Mucosa of descending colon (tissue), 3 donors: Measurements from ENCODE around the gene KRT78. TPM values are rescaled to one million over a fixed set of nuclear protein-coding genes. Genes with fewer than 3 reads are reported as not detected.

Experiments used
- ATAC-seq: fragments of 200-7000 bp; cut with Tn5 transposase; one replicate; pipeline ENCODE4 v1.9.1; 2020; ENCODE audit warnings: mild to moderate bottlenecking, moderate library complexity
- DNase-seq, 3 donors: peaks; one replicate each; pipeline ENCODE4 v3.0.0-alpha.2; 2020
- H3K36me3 ChIP-seq: fragments of 200-600 bp; one replicate; pipeline ENCODE4 v1.8.0; 2021; ENCODE audit warnings: low read depth, mild to moderate bottlenecking
- H3K4me1 ChIP-seq: fragments of 200-600 bp; one replicate; pipeline ENCODE4 v1.8.0; 2021; ENCODE audit warnings: low read depth, mild to moderate bottlenecking
- H3K4me3 ChIP-seq: fragments of 200-600 bp; one replicate; pipeline ENCODE4 v1.8.0; 2021; ENCODE audit warnings: mild to moderate bottlenecking
- H3K9me3 ChIP-seq: fragments of 200-600 bp; one replicate; pipeline ENCODE4 v1.8.0; 2021; ENCODE audit warnings: mild to moderate bottlenecking
- intact Hi-C, 2 donors: fragments of 100-400 bp; cut with DNase I in 1 of 2; cut with micrococcal nuclease in 1 of 2; formaldehyde crosslinking; loops; one replicate each; pipeline versions ENCODE4 v1.11.0 to v1.11.1; 2022; cut with DNase I, micrococcal nuclease
- total RNA-seq, 3 donors: library from RNA; stranded (reverse); fragmentation: NEBNext Ultra II Directional in 2 of 3; extraction: Animal tissue kit (Norgen Biotek cat#: 25700) in 2 of 3; gene quantifications; one replicate each; pipeline versions ENCODE4 v1.2.1 to v1.2.4, GENCODE V29; 2021 to 2023
- TF ChIP-seq, protein P1 (sequence below): fragments of 200-600 bp; IDR thresholded peaks from one replicate; pipeline ENCODE4 v1.8.0; 2022; ENCODE audit warnings: antibody characterized with exemption, mild to moderate bottlenecking
- donor health status: DM: no; HTN: no; CAD: no; lungs with moderate emphysema.
- donor health status: DM: no; HTN: no; CAD: no.
- donor health status: DM: no; HTN: yes; CAD: no.

Gene KRT78
- total RNA-seq, 3 donors from 2014 or later, result not detected

DNA sequence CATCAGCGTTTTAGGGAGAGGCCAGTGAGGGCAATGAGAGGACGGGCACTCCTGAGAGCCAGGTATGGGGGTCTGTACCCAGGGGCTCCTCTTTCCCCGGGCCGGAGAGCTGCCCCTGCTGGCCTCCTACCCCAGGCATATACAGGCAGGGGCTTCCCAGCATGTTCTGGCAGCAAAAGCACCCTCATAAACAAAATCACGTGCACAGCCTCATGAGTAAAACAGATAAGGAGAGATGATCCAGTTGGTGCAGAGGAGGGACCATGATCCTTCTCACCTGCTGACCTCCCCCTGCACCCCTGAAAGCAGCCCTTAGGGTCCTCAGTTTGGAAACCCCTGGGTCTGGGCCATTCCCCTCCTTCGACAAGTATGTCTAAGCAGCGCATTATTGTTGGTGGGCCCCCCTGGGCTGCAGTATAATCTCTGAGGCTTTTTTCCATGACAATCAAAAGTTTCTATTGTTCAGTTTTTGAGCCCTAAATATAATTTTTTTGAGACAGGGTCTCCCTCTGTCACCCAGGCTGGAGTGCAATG, 29.8 kb downstream of the KRT78 start:
- DNase-seq, result no peak
- Histone ChIP-seq H3K4me3 (no peak overlapping the region), H3K9me3 (no peaks in the 10 kb centered on the region), H3K4me1 (no peaks in the 10 kb centered on the region), H3K36me3 (no peaks in the 10 kb centered on the region)
- intact Hi-C loops, result no loop called here
- no peak for ATAC-seq
- TF ChIP-seq, protein P1, sequence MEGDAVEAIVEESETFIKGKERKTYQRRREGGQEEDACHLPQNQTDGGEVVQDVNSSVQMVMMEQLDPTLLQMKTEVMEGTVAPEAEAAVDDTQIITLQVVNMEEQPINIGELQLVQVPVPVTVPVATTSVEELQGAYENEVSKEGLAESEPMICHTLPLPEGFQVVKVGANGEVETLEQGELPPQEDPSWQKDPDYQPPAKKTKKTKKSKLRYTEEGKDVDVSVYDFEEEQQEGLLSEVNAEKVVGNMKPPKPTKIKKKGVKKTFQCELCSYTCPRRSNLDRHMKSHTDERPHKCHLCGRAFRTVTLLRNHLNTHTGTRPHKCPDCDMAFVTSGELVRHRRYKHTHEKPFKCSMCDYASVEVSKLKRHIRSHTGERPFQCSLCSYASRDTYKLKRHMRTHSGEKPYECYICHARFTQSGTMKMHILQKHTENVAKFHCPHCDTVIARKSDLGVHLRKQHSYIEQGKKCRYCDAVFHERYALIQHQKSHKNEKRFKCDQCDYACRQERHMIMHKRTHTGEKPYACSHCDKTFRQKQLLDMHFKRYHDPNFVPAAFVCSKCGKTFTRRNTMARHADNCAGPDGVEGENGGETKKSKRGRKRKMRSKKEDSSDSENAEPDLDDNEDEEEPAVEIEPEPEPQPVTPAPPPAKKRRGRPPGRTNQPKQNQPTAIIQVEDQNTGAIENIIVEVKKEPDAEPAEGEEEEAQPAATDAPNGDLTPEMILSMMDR, result no peak

- Histone ChIP-seq H3K36me3 (no peaks in the 10 kb centered on the region), H3K9me3 (no peaks in the 10 kb centered on the region), H3K4me3 (no peak overlapping the region), H3K4me1 (no peaks in the 10 kb centered on the region)
- no peak for DNase-seq
- TF ChIP-seq, protein P1, result no peak
- intact Hi-C loops, result no loop called here
- peak; percentile 50 for ATAC-seq
These were observed 30.4 kb downstream of the KRT78 start for GRCh38 chr12:52818388-52818787.

- TF ChIP-seq, protein P1, result no peak
- intact Hi-C loops, result no loop called here
- no peaks in the 10 kb centered on the region for H3K9me3 ChIP-seq
- H3K4me1 ChIP-seq, result no peaks in the 10 kb centered on the region
- no peaks in the 10 kb centered on the region for H3K36me3 ChIP-seq
- no peak overlapping the region for H3K4me3 ChIP-seq
- no peak for DNase-seq
- ATAC-seq, result no peak
These were observed 31.0 kb downstream of the KRT78 start for GRCh38 chr12:52817699-52818238.

DNA sequence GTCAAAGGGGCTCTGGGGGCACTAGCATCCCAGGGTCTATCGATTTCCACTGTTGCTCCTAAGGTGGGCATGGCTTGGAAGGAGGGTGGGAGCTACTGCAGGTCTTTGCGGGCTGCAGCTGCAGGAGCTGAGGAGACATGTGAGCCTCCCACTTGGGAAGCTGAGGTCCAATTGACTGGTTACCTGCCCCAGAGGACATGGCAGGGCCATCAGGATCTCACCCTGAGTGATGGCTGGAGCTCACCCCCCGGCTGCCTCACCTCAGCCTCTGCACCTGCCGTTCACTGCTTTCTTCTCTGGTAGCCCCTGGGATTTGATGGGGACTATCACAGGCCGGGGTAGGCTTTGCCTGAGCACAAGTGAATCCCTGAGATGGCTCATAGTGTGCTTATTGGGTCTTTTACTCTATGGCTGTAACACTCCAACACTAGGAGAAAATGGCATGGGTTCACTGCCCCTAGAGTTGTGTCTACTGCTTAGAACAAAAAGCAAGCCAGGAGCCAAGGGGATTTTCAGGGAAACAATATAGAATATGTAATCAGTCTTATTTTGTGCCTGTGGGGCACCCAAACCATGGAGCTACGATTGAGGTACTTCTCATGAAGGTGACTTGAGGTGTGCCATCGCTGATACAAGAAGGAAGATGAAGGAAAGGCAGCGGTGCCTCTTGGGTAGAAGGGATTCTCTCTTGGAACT, 31.6 kb downstream of the KRT78 start:
- Histone ChIP-seq H3K9me3 (no peaks in the 10 kb centered on the region), H3K36me3 (no peaks in the 10 kb centered on the region), H3K4me3 (no peak overlapping the region), H3K4me1 (no peaks in the 10 kb centered on the region)
- intact Hi-C loops, result no loop called here
- TF ChIP-seq, protein P1, result no peak
- DNase-seq, result no peak
- ATAC-seq, result no peak

GRCh38 chr12:52815676-52816588, 32.9 kb downstream of the KRT78 start:
- Histone ChIP-seq H3K9me3 (no peaks in the 10 kb centered on the region), H3K36me3 (no peaks in the 10 kb centered on the region), H3K4me3 (no peak overlapping the region), H3K4me1 (no peaks in the 10 kb centered on the region)
- TF ChIP-seq, protein P1, result no peak
- DNase-seq, result no peak
- intact Hi-C loops, result no loop called here
- no peak for ATAC-seq
